ENCODE data around the gene GAB2. TPM values are rescaled to one million over a fixed set of nuclear protein-coding genes. Genes with fewer than 3 reads are reported as not detected.

The GAB2 gene
- total RNA-seq, 1 experiment from 2014 or later, result 4.2 TPM

Other genes starting within 250 kb of the GAB2 start
- gene KCTD21, start 229.2 kb downstream of the GAB2 start, total RNA-seq (2022), result 10.2 and 11.3 TPM in 2 replicates
- gene USP35, start 228.9 kb downstream of the GAB2 start, total RNA-seq (2022), result 6.7 and 10.3 TPM in 2 replicates
- 15.1 and 24.6 TPM in 2 replicates for gene NARS2, start 157.0 kb upstream of the GAB2 start, total RNA-seq (2022)